ENCODE results near the gene C1QL1.
"Not testable (repeated sequence)": the region's sequence is repeated elsewhere in the genome, so short reads cannot be mapped to it uniquely, and the experiment has no call there.

The C1QL1 gene

GRCh38 chr17:44956998-44957981 lies 10.8 kb downstream of the C1QL1 start:
- ATAC-seq = no peak
- H3K9me3 Mint-ChIP-seq = no peaks in the 10 kb centered on the region
- no peak overlapping the region for H3K4me3 Mint-ChIP-seq
- no peak overlapping the region for H3K27ac Mint-ChIP-seq
- H3K36me3 Mint-ChIP-seq = peaks cover 7% of the 10 kb centered on the region
- DNase-seq (ENCODE audit: low spot score in 2 of 2) = no peak
- peaks cover 10% of the 10 kb centered on the region for H3K4me1 Mint-ChIP-seq

DNA sequence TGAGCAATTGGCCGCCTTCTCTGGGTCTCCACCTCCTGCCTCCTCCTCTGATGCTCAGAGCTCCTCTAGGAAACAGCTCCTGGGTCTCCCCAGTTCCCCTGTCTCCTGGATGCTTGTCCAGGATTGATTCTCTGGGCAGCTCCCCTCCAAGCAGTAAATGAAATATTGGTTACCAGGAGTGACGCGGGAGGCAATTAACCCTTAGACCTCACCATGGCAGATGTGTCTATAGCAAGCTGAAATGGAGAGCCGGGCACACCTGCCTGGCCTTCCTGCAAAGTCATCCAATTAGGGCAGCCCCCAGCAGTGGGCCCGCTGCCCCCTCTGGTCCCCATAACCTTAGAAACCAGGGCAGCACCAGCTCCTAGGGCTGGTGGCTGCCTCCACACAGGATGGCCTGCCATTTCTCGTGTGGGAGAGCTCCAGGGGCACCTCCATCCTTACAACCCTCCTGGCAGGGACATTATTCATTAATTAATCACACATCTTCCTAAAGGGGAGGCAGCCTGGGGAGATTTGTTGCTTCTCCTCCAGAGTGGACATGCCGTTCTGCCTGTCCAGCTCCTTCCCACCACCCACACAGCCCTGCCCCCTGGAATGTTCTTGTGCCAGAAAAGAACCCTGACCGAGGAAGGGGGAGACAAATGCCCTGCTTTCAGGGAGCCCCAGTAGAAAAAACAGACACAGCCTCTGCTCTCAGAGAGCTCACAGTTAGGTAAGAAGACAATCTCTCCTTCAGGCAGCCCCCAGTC lies 12.3 kb downstream of the C1QL1 start:
- no peak for ATAC-seq
- peaks cover 7% of the 10 kb centered on the region for H3K36me3 Mint-ChIP-seq
- H3K4me3 Mint-ChIP-seq = no peak overlapping the region

DNA sequence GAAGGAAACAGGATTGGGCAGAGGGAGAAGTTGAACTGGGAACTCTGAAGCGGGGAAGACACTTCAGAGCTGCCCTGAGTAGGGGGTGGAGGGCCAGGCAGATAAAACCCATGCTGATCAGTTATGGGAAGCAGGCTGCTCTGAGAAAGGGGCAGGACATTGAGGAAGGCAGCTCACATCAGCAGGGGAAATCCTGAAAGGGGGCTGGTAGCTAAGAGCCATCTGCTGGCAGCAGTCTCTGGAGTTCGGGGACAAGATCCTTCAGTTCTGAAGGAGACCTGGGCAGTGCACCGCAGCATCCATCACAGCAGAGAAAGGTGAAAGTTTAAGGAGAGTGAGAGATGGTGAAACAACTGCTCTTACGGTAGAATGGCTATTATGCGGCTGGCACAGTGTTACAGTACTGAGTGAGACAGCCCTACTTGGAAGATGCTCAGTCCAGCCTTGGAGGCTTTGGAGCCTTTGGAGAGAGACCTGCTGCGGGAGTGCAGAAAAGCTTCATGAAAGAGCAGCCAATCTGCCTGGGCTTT lies 15.1 kb downstream of the C1QL1 start:
- DNase-seq (ENCODE audit: low spot score in 2 of 2) (no peak), ATAC-seq (no peak)
- H3K27ac Mint-ChIP-seq = peak overlapping the region; percentile 48
- H3K9me3 Mint-ChIP-seq = no peaks in the 10 kb centered on the region
- no peaks in the 10 kb centered on the region for H3K4me1 Mint-ChIP-seq
- peaks cover 7% of the 10 kb centered on the region for H3K36me3 Mint-ChIP-seq
- no peak overlapping the region for H3K4me3 Mint-ChIP-seq

More for the DNA sequence above, 12.3 kb downstream of the C1QL1 start:
- Mint-ChIP-seq H3K9me3 (no peaks in the 10 kb centered on the region), H3K4me1 (peaks cover 10% of the 10 kb centered on the region), H3K27ac (no peak overlapping the region)
- no peak for DNase-seq (ENCODE audit: low spot score in 2 of 2)

DNA sequence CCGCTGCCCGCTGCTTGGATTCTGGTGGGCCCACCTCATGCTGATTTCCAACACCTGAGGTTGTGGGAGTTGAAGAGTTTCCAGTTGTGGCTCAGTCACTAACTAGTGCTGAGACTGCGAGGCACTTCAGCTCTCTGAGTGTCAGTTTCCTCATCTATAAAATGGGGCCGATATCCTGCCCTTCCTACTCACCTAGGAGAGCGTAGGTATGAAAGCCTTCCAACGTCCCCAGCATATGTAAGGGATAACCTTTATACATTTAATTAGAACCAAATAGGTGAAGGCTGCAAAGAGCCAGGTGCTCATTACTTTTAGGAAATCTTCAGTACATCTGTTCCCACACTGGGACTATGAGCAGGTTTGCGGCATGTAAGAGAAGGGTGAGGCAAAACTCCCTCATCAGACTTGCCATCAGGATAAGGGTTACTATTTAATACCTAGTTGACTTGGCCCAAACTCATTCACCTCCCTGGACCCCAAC lies 19.7 kb downstream of the C1QL1 start:
- Mint-ChIP-seq H3K9me3 (no peaks in the 10 kb centered on the region), H3K36me3 (peaks cover 8% of the 10 kb centered on the region), H3K4me1 (no peaks in the 10 kb centered on the region), H3K4me3 (peak overlapping the region; percentile 80), H3K27ac (peak overlapping the region; percentile 86)
- ATAC-seq (no peak), DNase-seq (ENCODE audit: low spot score in 2 of 2) (no peak)

DNA sequence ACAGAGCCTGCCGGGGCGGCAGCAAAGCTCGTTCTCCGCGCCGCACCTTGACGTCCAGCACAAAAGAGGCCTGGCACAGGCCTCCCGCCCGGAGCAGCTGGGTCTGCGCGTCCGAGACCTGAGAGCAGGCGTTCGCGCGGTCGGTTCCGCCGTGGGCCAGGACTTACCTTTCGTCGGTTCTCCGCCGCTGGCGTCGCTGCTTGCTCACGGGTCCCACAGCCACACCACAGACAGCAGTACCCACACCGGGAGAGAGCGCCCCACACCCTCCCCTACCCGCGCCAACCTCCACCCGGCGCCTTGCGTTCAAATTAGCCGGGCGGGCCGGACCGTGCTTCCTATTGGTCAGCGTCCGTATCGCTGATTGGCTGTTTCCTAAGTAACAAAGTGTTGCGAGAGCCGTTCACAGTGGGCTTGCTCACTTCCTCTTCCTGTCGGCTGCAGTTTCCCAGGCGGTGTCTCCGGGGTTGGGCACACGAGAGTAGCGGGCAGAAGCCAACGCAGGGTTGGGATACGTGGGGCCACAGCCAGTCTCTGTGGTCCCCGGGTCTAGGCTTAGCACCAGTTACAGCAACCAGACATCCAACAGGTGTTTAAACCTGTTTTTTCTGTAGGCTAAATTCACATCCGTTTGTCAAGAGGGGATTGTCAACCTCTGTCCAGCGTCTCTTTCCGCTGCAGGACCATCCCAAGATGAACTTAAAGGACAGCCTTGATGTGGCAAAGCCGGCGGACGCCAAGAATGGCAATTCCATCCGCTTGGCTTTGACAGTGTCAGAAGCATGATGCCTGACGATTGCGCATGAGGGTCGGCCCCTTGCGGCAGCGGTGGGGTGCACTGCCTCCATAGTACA lies 20.4 kb downstream of the C1QL1 start, which contains the start of gene KIF18B:
Gene KIF18B (minus strand): TSS at position 313 of the 854 bp plus-strand sequence. CDS start 11,429 bp downstream, outside the sequence.
- Mint-ChIP-seq H3K4me1 (no peaks in the 10 kb centered on the region), H3K27ac (peak within 1 kb of the TSS; percentile 86), H3K9me3 (no peaks in the 10 kb centered on the region), H3K36me3 (peaks cover 8% of the 10 kb centered on the region), H3K4me3 (peak within 1 kb of the TSS; percentile 80)
- ATAC-seq = peak; percentile 98
- peak; percentile 80 to 94 for DNase-seq (ENCODE audit: low spot score in 2 of 2)

- H3K36me3 Mint-ChIP-seq; DNase-seq (ENCODE audit: low spot score in 2 of 2); H3K9me3 Mint-ChIP-seq; H3K27ac Mint-ChIP-seq; ATAC-seq; H3K4me1 Mint-ChIP-seq: not testable (repeated sequence)
- H3K4me3 Mint-ChIP-seq = peak overlapping the region; percentile 80
Observed at GRCh38 chr17:44945652-44946051, 22.5 kb downstream of the C1QL1 start.

DNA sequence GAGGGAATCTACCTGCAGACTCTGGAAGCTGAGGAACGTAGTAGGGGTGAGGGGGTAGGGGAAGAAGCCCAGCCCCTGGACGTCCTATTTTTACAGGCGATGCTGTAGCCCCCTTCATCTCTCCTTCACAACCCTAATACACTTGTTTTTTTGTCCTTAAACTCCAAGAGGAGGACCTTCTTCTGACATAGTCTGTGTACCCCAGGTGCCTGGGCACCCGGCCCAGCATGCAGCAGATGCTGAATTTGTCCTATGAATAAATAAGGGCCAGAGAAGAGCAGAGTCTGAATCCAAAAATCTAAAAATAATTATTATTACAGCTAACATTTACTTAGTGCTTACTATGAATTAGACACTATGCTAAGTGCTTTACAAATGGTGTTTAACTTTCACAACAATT lies 25.6 kb downstream of the C1QL1 start:
- Mint-ChIP-seq H3K9me3 (no peaks in the 10 kb centered on the region), H3K4me1 (peaks cover 8% of the 10 kb centered on the region), H3K4me3 (no peak overlapping the region), H3K27ac (no peak overlapping the region), H3K36me3 (peaks cover 22% of the 10 kb centered on the region)
- DNase-seq (ENCODE audit: low spot score in 2 of 2) (no peak), ATAC-seq (no peak)

- Mint-ChIP-seq H3K4me3 (no peak overlapping the region), H3K9me3 (no peaks in the 10 kb centered on the region), H3K27ac (no peak overlapping the region), H3K4me1 (peaks cover 8% of the 10 kb centered on the region), H3K36me3 (peaks cover 22% of the 10 kb centered on the region)
- ATAC-seq (no peak), DNase-seq (ENCODE audit: low spot score in 2 of 2) (no peak)
Observed at GRCh38 chr17:44941712-44942331, 26.3 kb downstream of the C1QL1 start.

DNA sequence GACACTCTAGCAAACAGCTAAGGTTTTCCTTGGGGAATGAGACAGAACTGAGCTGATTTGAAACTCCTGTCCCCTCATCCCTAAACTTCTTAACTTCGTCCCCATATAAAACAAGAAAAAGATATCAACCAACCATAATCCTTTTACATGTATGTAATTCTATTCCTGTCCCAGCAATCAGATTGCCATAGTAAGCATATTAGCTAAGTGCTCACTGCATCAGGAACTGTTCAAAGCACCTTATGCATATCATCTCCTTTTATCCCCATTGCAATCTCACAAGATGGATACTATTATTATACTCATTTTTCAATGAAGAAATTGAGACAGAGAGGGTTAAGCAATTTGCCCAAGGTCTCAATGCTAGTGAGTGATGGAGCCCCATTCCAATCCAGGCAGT lies 27.3 kb downstream of the C1QL1 start:
- no peaks in the 10 kb centered on the region for H3K9me3 Mint-ChIP-seq
- H3K27ac Mint-ChIP-seq = no peak overlapping the region
- no peak for DNase-seq (ENCODE audit: low spot score in 2 of 2)
- H3K36me3 Mint-ChIP-seq = peaks cover 22% of the 10 kb centered on the region
- no peak for ATAC-seq
- peaks cover 8% of the 10 kb centered on the region for H3K4me1 Mint-ChIP-seq
- H3K4me3 Mint-ChIP-seq = no peak overlapping the region

GRCh38 chr17:44940317-44940716 lies 27.8 kb downstream of the C1QL1 start:
- Mint-ChIP-seq H3K36me3 (peaks cover 22% of the 10 kb centered on the region), H3K4me3 (no peak overlapping the region), H3K27ac (no peak overlapping the region), H3K4me1 (peaks cover 8% of the 10 kb centered on the region), H3K9me3 (no peaks in the 10 kb centered on the region)
- no peak for DNase-seq (ENCODE audit: low spot score in 2 of 2)
- ATAC-seq = no peak

- H3K4me3 Mint-ChIP-seq = no peak overlapping the region
- ATAC-seq = no peak
- no peaks in the 10 kb centered on the region for H3K4me1 Mint-ChIP-seq
- H3K36me3 Mint-ChIP-seq = peaks cover 11% of the 10 kb centered on the region
- no peaks in the 10 kb centered on the region for H3K9me3 Mint-ChIP-seq
- H3K27ac Mint-ChIP-seq = peak overlapping the region; percentile 5
- no peak for DNase-seq (ENCODE audit: low spot score in 2 of 2)
Observed at GRCh38 chr17:44935116-44935515, 33.0 kb downstream of the C1QL1 start.

DNA sequence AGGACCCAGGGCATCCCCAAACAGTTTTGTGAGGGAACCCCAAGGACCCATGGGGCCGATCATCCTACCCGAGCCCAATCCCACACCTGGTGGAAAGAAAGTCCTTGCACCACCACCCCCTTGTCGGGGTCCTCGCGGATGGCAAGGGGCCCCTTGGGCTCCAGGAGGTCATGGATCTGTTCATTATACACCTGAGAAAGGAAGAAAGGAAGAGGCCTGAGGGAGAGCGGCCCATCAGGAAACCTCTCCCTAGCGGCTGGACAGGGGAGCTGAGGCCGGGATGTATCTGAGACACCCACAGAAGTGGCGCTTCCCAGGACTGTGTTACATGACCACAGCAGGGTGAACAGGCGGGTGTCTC lies 33.4 kb downstream of the C1QL1 start:
- Mint-ChIP-seq H3K4me3 (no peak overlapping the region), H3K4me1 (no peaks in the 10 kb centered on the region), H3K9me3 (no peaks in the 10 kb centered on the region), H3K27ac (no peak overlapping the region), H3K36me3 (peaks cover 12% of the 10 kb centered on the region)
- no peak for ATAC-seq
- DNase-seq (ENCODE audit: low spot score in 2 of 2) = no peak

DNA sequence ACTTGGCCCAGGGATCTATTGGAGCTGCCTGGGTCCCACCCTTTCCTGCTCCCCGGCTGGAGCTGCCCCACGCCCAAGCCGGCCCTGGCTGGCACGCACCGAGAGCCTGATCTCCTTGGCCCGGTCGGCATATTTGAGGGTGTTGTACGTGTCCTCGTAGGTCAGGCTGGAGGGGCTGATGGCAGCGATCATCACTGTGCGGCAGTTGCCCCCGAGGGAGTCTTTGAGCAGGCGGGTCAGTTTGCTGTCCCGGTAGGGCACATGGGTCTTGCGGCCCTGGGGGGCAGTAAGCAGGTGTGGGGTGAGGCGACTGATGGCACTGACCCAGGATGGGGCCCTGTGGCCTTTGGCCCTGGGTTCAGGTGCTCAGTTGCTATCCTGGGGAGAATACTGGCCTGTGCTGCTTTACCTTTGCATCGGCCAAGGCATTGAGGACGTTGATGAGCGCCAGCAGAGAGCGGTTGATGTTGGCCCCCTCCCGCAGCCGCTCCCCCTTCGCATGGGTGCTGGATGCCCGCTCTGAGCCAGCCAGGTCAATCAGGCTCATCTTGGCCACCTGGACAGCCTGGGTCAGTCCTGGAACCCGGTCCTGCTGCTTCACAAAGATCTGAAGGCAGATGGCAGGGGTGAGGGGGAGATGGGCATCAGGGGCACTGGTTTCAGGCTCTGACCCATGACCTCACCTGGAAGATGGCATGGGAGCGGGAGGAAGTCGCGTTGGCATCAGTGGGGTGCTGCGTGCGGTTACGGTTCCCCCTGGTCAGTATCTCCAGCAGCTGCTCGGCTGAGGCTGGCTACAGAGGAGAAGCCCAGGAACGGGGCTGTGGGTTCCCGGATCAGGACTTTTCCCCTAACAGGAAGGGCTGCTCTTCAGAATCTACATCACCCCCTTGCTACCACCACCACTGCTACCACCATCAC lies 34.0 kb downstream of the C1QL1 start:
- no peak overlapping the region for H3K27ac Mint-ChIP-seq
- no peaks in the 10 kb centered on the region for H3K4me1 Mint-ChIP-seq
- H3K4me3 Mint-ChIP-seq = no peak overlapping the region
- ATAC-seq (no peak), DNase-seq (ENCODE audit: low spot score in 2 of 2) (no peak)
- no peaks in the 10 kb centered on the region for H3K9me3 Mint-ChIP-seq
- H3K36me3 Mint-ChIP-seq = peaks cover 9% of the 10 kb centered on the region

DNA sequence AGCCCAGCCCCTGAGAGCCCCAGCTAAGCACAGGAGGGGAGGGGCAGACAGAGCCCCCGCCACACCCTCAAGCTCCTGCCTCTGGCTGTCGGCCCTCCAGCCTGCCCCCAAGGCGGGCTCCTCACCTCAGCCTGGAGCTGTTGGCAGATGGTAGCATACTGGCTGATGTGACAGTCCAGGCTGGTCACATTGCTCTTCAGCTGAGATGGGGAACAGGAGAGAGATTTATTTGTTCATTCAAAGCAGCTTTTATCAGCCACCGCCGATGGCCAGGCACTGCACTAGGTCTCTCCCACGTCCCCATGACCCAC lies 35.4 kb downstream of the C1QL1 start:
- Mint-ChIP-seq H3K4me1 (no peaks in the 10 kb centered on the region), H3K4me3 (no peak overlapping the region), H3K36me3 (peaks cover 7% of the 10 kb centered on the region), H3K27ac (no peak overlapping the region), H3K9me3 (no peaks in the 10 kb centered on the region)
- DNase-seq (ENCODE audit: low spot score in 2 of 2) (no peak), ATAC-seq (no peak)

All from stimulated activated effector memory CD8-positive, alpha-beta T cell treated with anti-CD3 and anti-CD28 coated beads, Interleukin-12 subunit alpha, Interleukin-12 subunit beta, amount 100 ng/mL, for 72 hours (primary cell).